HG02884 (cell line): Measurements from ENCODE around the gene IFITM2.
"Not testable (repeated sequence)": the region's sequence is repeated elsewhere in the genome, so short reads cannot be mapped to it uniquely, and the experiment has no call there.

Source experiments
- ATAC-seq: cut with Tn5 transposase; IDR thresholded peaks from one replicate; pipeline ENCODE4 v1.9.1; 2021; ENCODE audit warnings: mild to moderate bottlenecking, moderate library complexity; ENCODE audit not compliant: unreplicated experiment

The IFITM2 gene

DNA sequence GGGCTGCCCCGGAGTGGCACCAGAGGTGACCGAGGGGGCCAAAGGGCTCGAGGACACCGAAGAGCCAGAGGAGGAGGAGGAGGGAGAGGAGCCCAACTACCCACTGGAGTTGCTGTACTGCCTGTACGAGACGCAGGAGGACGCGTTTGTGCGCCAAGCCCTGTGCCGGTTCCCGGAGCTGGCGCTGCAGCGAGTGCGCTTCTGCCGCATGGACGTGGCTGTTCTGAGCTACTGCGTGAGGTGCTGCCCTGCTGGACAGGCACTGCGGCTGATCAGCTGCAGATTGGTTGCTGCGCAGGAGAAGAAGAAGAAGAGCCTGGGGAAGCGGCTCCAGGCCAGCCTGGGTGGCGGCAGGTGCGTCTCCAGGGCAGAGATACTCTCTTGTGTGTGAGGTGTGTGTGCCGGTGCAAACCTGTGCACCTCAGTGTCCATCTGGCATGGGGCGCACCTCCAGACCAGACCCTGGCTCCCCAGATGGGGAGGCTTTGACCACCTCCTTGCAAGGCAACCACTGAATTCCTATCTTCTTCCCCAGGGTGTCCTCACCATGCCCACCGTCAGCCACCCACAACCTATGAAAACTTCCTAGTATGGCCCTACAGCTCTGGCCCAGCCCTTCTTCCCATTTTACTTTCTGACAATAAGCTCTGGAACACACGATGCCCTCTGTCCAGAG, 26.0 kb upstream of the IFITM2 start:
- ATAC-seq, result no peak

DNA sequence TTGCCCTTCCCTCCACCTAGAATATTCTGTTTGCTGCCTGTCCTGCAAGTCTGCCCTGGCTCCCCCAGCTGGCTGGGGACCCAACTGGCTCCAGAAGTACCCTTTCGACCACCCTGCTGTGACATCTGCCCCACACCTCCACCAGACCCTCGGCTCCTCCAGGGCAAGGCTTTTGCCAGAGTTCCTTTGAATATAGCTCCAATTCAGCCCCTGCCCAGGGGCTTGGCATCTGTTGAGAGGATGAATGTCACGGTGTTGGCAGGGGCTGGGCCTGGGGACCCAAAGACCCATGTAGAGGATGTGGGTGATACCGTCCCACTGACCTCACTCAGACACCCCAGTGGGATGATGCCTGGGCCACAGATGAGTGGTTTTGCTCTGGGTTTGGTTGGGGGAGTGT, 25.4 kb upstream of the IFITM2 start:
- no peak for ATAC-seq

DNA sequence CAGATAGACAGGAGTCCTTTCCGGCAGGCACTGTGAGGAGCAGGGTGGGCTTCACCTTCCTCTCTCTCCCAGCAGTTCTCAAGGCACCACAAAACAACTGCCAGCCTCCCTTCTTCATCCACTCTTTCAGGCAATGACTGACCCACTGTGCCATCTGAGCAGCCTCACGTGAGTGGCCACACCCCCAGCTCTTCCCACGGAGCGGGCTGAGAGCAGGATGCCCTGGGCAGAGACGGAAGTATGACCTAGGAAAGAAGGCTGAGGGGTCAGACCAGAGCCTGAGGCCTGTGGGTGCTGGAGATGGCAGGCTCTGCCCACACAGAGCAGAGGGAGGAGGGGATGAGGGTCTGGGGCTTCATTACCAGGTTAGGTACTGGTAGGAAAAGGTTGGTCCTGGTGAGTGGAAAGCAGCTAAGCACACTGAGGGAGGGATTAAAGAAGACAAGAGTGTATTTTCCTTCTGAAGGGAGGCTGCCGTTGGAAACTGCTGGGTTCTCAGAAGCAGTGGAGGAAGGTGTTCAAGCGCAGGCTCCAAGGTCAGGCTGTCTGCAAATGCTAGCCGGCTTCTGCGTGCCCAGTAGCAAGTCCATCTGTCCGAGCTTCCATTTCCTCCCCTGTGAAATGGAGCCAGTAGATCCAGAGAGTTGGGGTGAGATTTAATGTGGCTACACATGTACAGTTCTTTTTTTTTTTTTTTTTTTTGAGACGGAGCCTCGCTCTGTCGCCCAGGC, 24.8 kb upstream of the IFITM2 start:
- no peak for ATAC-seq

DNA sequence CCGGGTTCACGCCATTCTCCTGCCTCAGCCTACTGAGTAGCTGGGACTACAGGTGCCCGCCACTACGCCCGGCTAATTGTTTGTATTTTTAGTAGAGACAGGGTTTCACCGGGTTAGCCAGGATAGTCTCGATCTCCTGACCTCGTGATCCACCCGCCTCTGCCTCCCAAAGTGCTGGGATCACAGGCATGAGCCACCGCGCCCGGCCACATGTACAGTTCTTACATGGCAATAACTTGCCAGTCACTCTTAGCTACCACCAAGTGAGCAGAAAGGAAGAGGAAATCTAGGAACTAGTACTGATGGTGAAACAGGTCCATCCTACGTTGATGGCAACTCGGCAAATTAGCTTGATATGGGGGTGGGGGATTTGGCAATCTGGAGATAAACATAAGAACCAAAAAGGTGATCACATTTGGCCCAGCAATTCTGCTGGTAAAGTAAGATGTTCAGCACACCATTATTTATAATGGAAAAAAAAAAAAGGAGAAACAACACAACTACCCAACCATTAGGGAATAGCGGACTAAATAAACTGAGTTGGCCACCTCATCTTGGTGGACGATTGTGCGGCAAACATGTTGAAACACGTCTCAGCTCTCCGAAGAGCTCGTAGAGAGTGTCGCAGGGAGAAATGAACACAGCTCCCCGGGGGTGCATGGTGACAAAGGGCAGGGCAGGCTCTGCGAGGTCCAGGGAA, 24.1 kb upstream of the IFITM2 start:
- no peak for ATAC-seq

DNA sequence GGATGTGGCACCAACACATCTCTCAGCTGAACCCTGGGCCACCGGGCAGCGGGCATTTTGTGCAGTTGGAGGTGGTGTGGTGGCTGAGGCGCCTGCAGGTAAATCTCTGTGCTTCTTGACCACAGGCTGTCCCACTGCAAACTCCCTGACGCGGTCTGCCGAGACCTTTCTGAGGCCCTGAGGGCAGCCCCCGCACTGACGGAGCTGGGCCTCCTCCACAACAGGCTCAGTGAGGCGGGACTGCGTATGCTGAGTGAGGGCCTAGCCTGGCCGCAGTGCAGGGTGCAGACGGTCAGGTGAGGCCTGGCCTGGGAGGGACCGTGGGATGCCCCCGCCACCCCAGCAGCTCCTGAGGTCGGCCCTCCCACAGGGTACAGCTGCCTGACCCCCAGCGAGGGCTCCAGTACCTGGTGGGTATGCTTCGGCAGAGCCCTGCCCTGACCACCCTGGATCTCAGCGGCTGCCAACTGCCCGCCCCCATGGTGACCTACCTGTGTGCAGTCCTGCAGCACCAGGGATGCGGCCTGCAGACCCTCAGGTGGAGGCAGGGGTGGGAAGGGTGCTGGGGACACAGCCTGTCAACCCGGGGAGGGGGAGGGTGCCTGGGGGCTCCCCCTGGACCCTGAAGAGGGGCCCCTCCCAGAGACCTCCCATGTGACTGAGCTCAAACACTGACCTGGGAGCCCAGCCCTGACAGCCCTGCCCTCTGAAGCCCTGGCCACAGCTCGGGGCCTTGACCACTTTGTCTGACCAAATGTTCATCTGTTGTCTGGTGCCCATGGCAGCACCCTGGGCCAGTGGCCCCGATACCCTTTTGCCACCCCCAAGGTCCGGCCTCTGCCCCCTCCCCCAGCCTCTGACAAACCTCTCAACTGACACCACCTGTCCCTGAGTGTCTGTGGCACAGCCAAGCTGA, 23.3 kb upstream of the IFITM2 start:
- no peak for ATAC-seq

DNA sequence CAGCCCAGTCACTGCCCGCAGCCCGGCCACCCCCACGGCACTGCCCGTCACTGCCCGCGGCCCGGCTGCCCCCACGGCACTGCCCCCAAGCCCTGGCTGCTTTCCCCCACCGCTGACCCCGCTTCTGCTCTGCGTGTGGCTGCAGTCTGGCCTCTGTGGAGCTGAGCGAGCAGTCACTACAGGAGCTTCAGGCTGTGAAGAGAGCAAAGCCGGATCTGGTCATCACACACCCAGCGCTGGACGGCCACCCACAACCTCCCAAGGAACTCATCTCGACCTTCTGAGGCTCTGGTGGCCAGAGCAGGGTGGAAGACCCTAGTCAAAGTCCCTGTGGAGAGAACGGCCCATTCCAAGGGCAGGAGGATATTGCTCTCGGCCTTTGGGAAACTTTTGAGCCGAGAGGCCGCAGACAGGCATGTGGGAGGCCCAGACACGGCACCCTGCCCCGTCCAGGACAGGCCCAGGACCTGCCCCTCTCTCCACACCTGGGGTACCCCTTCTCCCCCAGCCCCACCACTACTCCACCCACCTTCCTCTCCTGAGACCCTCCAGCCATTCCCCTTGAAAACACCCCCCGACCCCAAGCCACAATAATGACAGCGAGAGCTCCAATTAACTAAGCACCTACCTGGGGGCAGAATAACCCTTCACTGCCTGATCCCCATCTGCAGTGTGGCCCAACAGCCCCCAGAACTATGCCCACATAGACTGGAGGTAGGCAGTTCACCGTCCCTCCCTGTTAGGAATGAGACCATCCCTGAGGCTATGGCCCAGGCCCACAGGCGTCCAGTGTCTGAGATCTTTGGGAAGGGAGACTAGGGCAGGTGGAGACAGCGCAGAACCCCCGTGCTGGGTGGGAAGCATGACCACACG, 22.4 kb upstream of the IFITM2 start:
- ATAC-seq, result no peak

DNA sequence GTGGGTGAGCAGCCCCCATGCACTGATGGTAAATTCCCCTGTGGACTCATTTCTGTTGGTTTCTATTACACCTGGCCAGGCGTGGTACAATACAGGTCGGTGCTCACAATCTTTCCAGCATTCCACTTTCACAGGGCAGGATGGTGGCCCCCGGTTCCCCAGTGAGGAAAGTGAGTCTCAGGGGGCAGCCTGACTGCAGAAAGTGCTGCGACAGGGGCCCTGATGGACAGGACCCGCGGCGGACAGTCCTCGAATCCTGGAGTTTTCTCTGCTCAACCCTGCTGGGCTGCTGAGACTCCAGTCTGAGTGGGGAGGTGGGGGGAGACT, 21.8 kb upstream of the IFITM2 start:
- ATAC-seq, result no peak

DNA sequence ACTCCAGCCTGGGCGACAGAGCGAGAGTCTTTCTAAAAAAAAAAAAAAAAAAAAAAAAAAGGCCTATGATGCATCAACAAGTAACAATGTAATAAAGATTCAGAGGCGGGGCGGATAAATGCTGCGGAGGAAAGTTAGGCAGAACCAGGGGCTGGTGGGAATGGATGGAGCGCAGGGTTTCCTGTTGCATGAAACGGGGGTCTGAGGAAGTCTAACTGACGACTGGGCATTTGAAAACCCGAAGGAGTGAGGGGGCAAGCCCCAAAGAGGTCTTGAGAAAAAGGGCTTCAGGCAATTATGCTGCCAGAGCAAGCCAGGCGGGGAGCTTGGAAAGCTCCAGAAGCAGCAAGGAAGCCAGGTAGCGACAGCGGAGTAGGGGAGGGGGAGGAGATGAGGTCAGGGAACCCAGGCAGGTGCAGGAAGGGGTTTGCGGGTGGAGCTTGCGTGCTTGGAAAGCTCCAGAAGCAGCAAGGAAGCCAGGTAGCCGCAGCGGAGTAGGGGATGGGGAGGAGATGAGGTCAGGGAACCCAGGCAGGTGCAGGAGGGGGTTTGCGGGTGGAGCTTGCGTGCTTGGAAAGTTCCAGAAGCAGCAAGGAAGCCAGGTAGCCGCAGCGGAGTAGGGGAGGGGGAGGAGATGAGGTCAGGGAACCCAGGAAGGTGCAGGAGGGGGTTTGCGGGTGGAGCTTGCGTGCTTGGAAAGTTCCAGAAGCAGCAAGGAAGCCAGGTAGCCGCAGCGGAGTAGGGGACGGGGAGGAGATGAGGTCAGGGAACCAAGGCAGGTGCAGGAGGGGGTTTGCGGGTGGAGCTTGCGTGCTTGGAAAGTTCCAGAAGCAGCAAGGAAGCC, 20.4 kb upstream of the IFITM2 start:
- not testable (repeated sequence) for ATAC-seq

DNA sequence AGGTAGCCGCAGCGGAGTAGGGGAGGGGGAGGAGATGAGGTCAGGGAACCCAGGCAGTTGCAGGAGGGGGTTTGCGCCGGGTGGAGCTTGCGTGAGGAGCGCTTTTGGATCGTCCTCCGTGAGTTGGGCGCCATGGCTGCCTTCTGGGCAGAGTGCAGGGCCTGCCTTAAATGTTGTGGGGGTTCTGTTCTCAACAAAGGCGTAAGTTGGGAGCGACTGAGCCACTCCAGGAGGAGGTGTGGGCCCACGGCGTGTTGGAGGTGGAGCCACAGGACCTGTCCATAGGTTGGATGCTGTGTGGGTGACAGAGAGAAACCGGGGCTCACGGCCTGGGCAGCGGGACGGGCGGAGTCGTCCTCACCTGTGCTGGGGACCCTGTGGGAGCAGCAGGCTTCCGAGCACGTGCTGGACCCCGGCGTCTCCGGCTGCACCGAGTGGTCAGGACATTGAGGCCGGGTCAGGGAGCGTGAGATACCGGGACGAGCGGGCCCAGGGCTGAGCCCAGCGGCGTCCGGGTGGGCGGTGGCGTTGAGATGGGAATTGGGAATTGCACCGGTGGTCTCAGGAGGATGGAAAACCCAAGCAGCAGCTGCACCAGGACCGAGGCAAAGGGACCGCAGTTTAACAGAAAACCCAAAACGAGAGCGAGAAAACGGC, 19.7 kb upstream of the IFITM2 start:
- no peak for ATAC-seq

DNA sequence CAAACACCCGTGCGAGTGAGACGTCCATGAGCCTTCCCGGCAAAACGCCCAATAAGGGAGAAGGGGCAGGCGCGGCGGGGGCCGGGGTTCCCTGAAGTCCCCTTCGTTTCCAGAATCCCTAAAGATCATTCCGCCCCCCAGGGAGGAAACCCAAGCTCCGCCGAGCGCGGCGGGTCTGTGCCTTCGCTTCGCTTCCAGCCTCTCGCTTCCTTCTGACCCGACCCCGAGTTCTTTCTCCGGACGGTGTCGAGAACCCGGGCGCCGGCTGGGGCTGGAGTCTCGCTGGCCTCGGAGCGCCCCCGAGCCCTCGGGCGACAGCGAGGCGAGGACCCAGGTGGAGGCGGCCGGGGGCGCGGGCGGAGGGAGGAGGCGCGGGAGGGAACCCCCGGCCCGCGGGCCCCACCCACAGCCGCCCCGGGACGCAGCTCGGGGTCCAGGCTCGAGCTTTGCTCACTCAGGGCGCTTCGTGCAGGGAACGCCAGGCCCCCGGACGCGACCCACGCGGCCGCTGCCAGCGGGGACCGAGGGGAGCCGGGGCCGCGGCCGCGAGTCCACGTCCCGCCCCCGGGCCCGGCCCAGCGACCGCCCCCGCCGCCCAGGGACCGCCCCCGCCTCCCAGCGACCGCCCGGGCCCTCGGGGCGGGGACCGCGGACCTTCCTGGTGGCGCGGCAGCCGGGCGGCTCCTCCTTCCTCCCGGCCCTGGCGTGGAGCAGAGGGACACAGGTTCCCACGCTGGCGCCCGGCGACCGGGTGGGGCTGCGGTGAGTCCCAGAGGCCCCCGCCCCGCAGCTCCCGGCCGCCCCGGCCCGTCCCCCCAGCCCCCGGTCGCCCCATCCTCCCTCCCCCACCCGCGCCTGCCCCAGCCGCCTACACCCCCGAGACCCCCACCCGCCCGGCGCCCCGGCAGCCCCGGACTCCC, 18.9 kb upstream of the IFITM2 start, which contains the start of gene PGGHG:
PGGHG (plus strand) TSS at position 649 of the 920 bp plus-strand sequence. CDS start 691 bp downstream, outside the sequence.
- no peak for ATAC-seq

DNA sequence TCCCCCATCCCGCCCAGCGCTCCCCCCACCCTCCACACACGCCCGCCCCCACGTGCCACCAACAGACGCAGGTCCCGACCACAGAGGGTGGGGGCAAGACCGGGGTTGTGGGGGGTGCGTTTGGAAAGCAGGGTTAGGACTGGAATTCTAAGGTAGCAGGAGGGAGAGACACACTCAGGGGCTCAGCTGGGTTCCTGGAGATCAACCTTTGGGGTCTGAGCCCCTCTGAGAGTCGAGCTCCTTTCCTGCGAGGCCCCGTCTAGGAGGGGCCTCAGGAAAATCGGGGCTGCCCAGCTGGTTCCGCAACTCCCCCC, 18.3 kb upstream of the IFITM2 start:
- ATAC-seq, result no peak

DNA sequence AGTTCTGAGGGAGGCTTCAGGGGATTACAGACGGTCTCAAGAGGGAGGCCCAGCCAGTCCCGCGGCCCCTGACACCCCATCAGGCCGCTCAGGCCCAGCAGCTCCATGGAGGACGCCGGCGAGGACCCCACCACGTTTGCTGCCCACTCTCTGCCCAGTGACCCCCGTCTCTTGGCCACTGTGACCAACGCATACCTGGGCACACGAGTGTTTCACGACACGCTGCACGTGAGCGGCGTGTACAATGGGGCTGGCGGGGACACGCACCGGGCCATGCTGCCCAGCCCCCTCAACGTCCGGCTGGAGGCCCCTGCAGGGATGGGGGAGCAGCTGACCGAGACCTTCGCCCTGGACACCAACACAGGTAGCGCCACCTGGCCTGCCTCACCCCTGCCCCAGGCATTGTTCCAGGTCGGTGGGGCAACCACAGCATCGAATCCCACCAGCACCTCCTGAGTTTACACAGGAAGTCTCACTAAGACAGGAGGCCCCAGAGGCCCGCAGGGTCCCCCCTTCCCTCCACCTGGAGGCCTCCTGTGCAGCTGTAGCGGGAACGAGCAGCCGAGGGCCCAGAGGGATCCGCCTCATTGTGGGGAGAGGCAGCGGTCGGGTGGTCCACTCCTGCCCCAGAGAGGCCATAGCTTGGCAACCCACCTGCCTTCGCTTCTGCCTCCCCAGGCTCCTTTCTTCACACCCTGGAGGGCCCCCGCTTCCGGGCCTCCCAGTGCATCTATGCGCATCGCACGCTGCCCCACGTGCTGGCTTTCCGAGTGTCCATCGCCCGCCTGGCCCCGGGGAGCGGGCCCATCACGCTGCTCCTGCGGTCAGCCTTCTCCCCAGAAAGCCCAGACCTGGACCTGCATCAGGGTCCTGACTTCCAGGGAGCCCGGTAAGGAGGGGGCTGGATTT, 17.6 kb upstream of the IFITM2 start:
- ATAC-seq, result no peak

DNA sequence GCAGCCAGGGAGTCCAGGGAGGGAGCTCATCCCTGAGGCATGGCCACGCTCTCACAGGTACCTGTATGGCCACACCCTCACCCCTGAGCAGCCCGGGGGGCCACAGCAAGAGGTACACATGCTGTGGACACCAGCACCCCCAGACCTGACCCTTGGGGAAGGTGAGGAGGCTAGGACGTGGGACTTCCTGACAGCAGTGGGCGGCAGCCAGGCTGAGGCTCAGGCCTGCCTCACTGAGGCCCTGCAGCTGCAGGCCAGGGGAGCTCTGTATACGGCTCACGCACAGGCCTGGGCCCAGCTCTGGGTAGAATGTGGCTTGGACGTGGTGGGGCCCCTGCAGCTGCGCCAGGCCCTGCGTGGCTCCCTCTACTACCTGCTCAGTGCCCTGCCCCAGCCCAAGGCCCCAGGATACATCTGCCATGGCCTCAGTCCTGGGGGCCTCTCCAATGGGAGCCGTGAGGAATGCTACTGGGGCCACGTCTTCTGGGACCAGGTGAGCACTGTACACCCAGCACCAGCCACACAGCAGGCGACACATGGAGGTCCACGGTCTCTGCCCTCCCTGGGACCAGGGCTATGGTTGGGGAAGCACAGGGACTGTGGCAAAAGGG, 16.9 kb upstream of the IFITM2 start:
- no peak for ATAC-seq

DNA sequence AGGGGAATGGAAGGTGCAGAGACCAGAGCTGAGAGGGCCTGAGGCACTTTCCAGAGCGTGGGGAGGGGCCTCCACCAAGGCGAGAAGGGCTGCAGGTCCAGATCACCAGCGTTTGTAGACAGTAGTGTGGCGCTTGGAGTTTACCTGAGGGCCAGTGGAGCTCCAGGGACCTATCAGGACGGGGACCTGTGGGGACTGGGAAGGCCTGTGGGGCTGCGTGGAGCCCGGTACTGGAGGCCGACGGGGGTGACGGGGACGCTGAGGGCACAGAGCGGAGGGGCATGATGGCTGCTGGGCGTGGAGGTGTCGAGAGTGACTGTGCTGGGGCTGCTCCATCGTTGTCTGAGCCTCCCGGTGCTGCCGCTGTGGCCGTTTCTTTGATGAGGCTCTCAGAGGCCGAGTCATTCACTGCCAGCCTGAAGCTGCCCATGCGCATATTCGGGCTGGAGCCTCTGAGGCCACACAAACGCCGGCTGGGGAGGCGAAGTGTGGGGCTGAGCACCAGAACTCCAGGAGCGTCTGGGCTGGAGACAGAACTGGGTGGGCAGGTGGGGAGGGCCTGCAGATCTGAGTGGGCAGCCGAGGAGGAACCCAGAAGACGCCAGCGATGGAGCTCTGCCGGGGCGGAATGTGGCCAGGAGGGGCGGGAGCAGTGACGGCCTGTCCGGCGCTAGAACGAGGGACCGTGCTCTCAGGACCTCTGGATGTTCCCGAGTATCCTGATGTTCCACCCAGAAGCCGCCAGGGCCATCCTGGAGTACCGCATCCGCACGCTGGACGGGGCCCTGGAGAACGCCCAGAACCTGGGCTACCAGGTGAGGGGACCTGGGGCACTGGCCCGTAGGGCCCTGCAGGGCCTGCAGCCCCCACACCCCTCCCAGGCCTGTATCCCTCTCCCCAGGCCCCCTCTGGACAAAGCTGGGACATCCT, 16.1 kb upstream of the IFITM2 start:
- ATAC-seq, result no peak
